Stimulated activated CD8-positive, alpha-beta memory T cell treated with anti-CD3 and anti-CD28 coated beads, Interleukin-7, amount 100 ng/mL, for 24 hours (primary cell): ENCODE data around the gene IL18.
"Not testable (repeated sequence)": the region's sequence is repeated elsewhere in the genome, so short reads cannot be mapped to it uniquely, and the experiment has no call there.

Experiments
- DNase-seq: peaks from one replicate; pipeline ENCODE4 v3.0.0-alpha.2; 2020; ENCODE audit warnings: low read depth

IL18 gene

GRCh38 chr11:112167145-112167544 is 3.3 kb upstream of the IL18 start, which contains the start of gene TEX12:
Gene TEX12 (plus strand): TSS chr11:112167372. CDS start chr11:112169269, 1,897 bp downstream.
- DNase-seq, result no peak

GRCh38 chr11:112166562-112166961 is 2.7 kb upstream of the IL18 start:
- DNase-seq, result no peak

DNA sequence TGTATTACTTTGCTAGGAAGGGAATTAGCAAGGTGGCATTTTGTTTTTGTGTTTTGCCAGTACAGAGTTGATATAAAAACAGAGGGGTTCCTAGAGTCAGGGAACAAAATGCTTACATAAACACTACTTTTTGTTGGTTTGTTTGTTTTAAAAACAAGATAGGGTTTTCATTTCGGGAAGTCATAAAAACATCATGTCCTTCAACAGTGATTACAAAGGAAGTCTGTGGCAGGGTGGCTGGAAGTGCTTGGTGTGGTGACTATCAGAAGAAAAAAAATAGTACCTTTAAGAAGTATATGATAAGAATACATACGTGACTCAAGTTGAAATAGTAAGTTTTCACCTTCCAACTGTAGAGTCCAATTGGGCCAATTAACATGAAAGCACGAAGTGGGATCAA is 1.2 kb upstream of the IL18 start:
- DNase-seq, result no peak

GRCh38 chr11:112162761-112163546 is 940 bp downstream of the IL18 start:
- DNase-seq, result no peak

DNA sequence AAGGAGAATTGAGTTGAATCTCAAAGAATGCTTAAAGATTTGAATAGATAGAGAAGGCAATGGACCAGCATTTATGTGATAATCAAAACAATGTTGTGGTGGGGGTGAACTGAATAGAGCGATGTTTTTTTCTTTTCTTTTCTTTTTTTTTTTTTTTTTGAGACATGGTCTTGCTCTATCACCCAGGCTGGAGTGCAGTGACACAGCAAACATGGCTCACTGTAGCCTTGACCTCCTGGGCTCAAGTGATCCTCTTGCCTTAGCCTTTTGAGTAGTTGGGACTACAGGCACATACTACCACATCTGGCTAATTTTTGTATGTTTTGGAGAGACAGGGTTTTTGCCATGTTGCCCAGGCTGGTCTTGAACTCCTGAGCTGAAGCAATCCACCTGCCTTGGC is 1.7 kb downstream of the IL18 start:
- not testable (repeated sequence) for DNase-seq

DNA sequence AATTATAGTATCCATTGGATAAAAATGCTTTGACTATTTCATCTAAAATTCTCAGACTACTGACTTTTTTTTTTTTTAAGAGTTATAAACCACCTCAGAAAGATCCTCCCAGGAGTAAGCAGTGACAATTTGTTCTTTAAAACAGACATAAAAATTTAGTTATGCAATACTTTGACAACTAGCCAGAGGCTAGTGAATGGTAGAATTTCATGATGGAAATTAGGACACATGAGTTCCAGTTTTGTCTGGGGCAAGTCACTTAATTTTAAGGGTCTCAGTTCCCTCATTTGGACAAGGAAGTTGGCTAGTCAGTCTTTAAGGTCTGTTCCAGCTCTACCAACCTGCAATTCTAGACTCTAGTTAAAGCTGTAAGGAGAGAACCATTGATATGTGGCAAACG is 2.9 kb downstream of the IL18 start:
- DNase-seq, result no peak

DNA sequence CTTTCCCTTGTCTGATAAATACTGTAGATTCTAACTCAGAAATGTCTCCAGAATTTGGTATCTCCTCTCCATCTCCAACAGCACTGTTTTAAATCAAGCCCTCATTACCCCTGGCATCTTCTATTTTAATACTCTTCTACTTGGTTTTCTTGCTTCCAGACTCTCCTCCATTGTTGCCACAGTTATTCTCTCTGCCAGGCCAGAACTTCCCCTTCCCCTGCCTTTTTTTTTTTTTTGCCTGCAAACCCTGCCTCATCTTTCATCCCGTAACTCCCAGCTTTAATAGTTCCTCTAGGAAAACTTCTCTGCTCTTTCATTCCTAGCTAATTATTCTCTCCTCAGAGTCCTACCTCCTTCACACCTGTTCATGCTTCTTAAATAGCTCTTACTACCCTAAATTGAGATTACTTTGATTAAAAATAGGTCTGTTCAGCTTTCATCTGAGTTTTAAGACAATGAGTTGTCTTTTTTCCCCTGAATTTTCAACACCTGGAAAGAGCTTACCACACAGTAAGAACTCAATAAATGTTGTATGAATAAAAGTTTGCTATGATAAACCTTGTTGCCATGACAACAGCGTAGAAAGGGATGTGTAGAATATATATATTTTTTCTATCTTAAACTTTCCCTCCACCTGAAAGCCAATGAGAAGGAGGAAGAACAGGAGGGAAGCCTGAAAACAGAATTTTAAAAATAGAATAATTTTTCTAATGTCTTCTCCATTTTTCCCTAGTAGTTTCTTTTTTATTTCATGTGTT is 3.6 kb downstream of the IL18 start:
- no peak for DNase-seq

DNA sequence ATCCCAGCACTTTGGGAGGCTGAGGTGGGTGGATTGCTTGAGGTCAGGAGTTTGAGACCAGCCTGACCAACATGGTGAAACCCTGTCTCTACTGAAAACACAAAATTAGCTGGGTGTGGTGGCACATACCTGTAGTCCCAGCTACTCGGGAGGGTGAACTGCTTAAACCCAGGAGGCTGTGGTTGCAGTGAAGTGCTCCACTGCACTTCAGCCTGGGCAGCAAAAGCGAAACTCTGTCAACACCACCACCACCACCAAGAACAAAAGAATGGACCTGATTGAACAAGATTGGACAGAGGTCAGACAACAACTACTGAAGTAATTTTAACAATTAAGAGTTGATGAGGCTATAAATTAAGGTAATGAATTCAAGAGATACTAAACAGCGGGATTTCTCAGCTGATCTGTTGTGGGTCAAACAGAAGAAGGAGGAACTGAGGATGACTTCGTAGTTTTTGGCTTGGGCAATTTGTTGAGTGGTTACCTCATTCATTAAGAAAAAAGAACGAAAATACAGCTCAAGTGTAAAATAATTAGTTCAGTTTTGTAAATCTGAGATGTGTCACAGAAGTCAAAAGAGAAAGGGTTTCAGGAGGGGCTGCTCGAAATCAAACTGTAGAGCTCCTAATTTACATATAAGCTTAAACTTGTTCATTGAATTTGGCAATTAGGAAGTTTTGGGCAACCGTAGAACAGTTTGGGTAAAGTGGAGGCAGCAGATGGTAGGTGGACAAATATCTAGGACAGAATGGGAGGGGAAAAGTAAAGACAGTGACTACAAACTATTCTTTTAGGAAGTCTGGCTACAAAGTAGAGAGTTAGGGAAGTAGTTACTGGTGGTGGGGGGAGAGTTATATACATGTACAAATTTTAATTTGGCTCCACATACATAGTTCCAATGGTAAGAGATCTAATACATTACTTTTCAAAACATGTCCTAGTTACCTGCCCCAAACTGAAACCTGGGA is 4.5 kb downstream of the IL18 start:
- DNase-seq, result no peak

GRCh38 chr11:112156956-112157766 is 6.7 kb downstream of the IL18 start:
- DNase-seq, result no peak

- DNase-seq, result no peak
Measured at GRCh38 chr11:112156153-112156955, 7.5 kb downstream of the IL18 start.

- no peak for DNase-seq
Measured at GRCh38 chr11:112150517-112150916, 13.4 kb downstream of the IL18 start.

- no peak for DNase-seq
Measured at GRCh38 chr11:112143597-112143996, 20.3 kb downstream of the IL18 start.

GRCh38 chr11:112134473-112134872 is 29.4 kb downstream of the IL18 start:
- no peak for DNase-seq

GRCh38 chr11:112132737-112133136 is 31.2 kb downstream of the IL18 start:
- no peak for DNase-seq

DNA sequence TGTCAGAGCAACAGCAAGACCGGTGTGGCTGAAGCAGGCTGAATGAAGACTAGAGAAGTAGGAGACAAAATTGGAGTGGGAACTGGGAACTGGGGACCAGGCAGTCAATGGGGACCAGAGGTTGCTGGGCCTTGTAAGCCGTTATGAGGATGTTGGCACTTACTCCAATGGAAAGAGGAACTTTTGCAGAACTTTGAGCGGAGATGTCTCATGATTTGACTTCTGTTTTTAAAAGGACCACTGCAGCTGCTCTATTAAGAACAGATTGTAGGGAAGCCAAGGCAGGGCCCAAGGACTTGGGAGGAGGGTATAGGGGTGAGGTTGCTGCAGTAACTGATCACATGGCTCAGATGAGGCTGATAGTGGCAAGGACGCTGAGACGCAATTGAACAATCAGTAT is 34.2 kb downstream of the IL18 start:
- no peak for DNase-seq

DNA sequence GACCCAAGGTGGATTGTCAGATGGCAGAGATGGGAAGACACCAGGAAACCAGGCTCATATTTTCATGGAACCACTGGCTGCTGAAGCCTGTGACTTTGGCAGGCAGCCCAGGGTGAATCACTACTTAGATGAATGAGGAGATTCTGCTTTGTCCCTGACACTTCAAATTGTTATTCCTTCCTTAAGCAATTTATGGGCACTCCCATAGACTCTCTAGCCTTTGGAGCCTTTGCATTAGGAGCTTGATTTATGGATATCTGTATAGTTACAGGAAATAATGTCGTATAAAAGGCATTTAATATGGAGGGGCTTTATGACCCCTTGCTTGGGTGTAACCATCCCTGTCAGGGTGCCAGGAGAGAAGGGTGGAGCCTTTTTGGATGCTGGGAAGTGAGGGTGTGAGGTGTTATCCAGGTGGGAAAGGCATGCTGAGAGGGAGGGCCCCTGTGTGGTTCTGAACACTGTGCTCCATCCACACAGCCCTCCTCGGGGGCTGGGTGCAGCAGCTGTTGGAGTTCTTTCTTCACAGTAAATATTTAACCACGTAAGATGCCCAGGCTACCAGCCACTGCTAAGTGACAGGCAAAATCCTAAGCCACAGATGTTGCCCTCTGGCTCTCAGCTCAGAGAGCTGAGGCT is 35.3 kb downstream of the IL18 start:
- no peak for DNase-seq

- no peak for DNase-seq
Measured at GRCh38 chr11:112127056-112127455, 36.8 kb downstream of the IL18 start.

- DNase-seq, result no peak
Measured at GRCh38 chr11:112123129-112123528, 40.8 kb downstream of the IL18 start.

DNA sequence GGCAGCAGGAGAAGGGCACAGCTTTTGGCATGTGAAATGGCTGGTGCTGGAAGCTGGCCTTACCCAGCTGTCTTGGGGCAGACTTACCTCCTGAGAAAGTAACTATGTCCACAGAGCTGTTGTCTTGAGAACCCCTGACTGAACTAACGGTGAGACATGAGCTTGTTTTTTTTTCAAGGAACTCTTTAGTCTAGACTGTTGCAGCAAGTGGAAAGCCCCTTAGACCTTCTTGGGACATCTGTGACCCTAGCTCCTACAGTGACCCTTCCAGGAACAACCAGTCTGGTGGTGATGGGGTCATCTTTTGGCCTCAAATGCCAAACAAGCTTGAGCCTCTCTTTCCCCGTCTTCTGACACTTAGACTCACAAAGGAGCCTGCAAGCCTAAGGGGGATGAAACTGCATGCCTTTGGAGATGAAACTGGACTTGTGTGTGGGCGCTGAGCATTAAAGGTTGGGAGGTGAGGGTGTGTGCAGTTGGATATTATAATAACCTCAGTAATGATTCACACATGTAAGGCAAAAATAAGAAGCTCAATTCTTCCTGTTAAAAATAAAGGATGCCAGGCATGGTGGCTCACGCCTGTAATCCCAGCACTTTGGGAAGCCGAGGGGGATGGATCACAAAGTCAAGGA is 41.8 kb downstream of the IL18 start:
- no peak for DNase-seq

- DNase-seq, result no peak
Measured at GRCh38 chr11:112118176-112118575, 45.7 kb downstream of the IL18 start.
